Activated CD4-positive, alpha-beta T cell treated with anti-CD3 and anti-CD28 coated beads, Interleukin-2, amount 10 ng/mL, durations not matched to agents 24 days and 14 days (primary cell): ENCODE measurements around the gene AP2M1. TPM values are rescaled to one million over a fixed set of nuclear protein-coding genes. Genes with fewer than 3 reads are reported as not detected.

Source experiments
- DNase-seq: peaks from one replicate; pipeline ENCODE4 v3.0.0; 2022
- H3K27ac Mint-ChIP-seq: one replicate; pipeline ENCODE4 v1.8.0; 2022; ENCODE audit warnings: mild to moderate bottlenecking, mixed read lengths
- H3K27me3 Mint-ChIP-seq: one replicate; pipeline ENCODE4 v1.8.0; 2022; ENCODE audit warnings: mixed read lengths
- H3K36me3 Mint-ChIP-seq: one replicate; pipeline ENCODE4 v1.8.0; 2022; ENCODE audit warnings: low read depth, mild to moderate bottlenecking, mixed read lengths
- H3K4me1 Mint-ChIP-seq: one replicate; pipeline ENCODE4 v1.8.0; 2021; ENCODE audit warnings: mixed read lengths
- H3K4me3 Mint-ChIP-seq: one replicate; pipeline ENCODE4 v1.8.0; 2022; ENCODE audit warnings: mild to moderate bottlenecking, moderate library complexity, mixed read lengths
- H3K9me3 Mint-ChIP-seq: one replicate; pipeline ENCODE4 v1.8.0; 2021; ENCODE audit warnings: mixed read lengths
- intact Hi-C: fragments of 100-400 bp; cut with micrococcal nuclease; formaldehyde crosslinking; loops from one replicate; pipeline ENCODE4 v1.15.1; 2023
- total RNA-seq: library from RNA; stranded (reverse); gene quantifications from 2 replicates; pipeline ENCODE4 v1.2.3, GENCODE V29; 2022

The AP2M1 gene
- total RNA-seq, 1 donor from 2014 or later, result 242 TPM

DNA sequence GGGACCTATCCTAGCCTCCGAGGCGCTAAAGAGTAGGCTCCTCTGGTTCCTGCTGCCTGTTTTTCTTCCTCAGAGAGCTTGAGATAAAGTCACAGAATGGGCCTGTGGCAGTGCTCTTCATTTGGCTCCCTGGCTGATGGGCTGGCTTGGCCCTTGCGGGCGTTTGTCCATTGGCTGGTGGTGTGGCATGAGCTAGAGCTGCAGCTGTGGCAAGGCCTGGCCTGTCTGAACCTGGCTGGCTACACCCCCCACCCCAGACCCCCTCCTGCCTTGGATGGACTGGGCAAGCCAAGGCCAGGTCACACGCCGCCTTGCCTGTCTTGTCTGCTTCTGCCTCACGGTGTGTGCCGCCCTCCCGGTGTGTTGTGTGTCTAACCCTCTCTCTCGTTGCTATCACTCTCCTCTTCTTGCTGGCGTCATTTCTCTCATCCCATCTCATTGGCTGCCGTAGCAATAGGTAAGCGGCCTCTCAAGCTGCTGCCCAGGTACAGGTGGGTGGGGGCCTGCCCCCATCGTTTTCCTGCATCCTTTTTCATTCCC lies 3.2 kb downstream of the AP2M1 start:
- H3K36me3 Mint-ChIP-seq, result peaks cover 58% of the 10 kb centered on the region
- no peaks in the 10 kb centered on the region for H3K9me3 Mint-ChIP-seq
- H3K4me3 Mint-ChIP-seq, result no peak overlapping the region
- peak overlapping the region; percentile 28 for H3K27ac Mint-ChIP-seq
- intact Hi-C loops, result no loop called here
- no peaks in the 10 kb centered on the region for H3K27me3 Mint-ChIP-seq
- no peak for DNase-seq
- H3K4me1 Mint-ChIP-seq, result peaks cover 22% of the 10 kb centered on the region

DNA sequence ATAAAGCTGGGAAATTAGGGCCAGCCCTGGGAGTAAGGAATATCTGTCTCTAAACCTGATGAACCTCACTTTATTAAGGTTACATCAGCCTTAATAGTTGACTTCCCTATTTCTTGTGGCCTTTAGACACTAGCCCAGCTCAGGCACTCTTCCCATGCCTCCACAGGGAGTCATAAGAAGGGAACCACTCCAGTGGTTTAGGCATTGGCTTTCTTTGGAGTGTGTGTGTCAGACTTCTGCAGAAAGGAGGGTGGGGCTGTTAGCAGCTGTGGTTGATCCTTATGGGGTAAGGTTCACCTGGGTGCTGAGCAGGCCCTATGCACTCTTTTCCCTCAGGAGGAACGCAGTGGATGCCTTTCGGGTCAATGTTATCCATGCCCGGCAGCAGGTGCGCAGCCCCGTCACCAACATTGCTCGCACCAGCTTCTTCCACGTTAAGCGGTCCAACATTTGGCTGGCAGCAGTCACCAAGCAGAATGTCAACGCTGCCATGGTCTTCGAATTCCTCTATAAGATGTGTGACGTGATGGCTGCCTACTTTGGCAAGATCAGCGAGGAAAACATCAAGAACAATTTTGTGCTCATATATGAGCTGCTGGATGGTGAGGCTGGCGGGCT lies 4.0 kb downstream of the AP2M1 start:
- Mint-ChIP-seq H3K9me3 (no peaks in the 10 kb centered on the region), H3K4me3 (no peak overlapping the region), H3K27ac (no peak overlapping the region), H3K36me3 (peaks cover 58% of the 10 kb centered on the region), H3K4me1 (peaks cover 20% of the 10 kb centered on the region), H3K27me3 (no peaks in the 10 kb centered on the region)
- peak; percentile 53 for DNase-seq
- intact Hi-C loops, result no loop called here

GRCh38 chr3:184180165-184180564 lies 5.5 kb downstream of the AP2M1 start:
- Mint-ChIP-seq H3K36me3 (peaks cover 69% of the 10 kb centered on the region), H3K27ac (no peak overlapping the region), H3K9me3 (no peaks in the 10 kb centered on the region), H3K4me1 (peaks cover 20% of the 10 kb centered on the region), H3K27me3 (no peaks in the 10 kb centered on the region), H3K4me3 (no peak overlapping the region)
- DNase-seq, result no peak
- intact Hi-C loops, result no loop called here

GRCh38 chr3:184181596-184181995 lies 6.9 kb downstream of the AP2M1 start:
- Mint-ChIP-seq H3K27ac (no peak overlapping the region), H3K4me1 (peaks cover 17% of the 10 kb centered on the region), H3K9me3 (no peaks in the 10 kb centered on the region), H3K27me3 (no peaks in the 10 kb centered on the region), H3K36me3 (peaks cover 65% of the 10 kb centered on the region), H3K4me3 (no peak overlapping the region)
- no peak for DNase-seq
- intact Hi-C loops, result no loop called here

GRCh38 chr3:184183679-184184078 lies 9.0 kb downstream of the AP2M1 start:
- Mint-ChIP-seq H3K36me3 (peaks cover 71% of the 10 kb centered on the region), H3K27ac (no peak overlapping the region), H3K9me3 (no peaks in the 10 kb centered on the region), H3K4me3 (no peak overlapping the region), H3K27me3 (no peaks in the 10 kb centered on the region), H3K4me1 (peaks cover 26% of the 10 kb centered on the region)
- intact Hi-C loops, result no loop called here
- peak; percentile 59 for DNase-seq

GRCh38 chr3:184184546-184185230 lies 10.0 kb downstream of the AP2M1 start:
- Mint-ChIP-seq H3K4me1 (peaks cover 28% of the 10 kb centered on the region), H3K4me3 (peak overlapping the region; percentile 92), H3K36me3 (peaks cover 69% of the 10 kb centered on the region), H3K27me3 (no peaks in the 10 kb centered on the region), H3K27ac (peak overlapping the region; percentile 92), H3K9me3 (no peaks in the 10 kb centered on the region)
- intact Hi-C loops, result loop anchor here (1.0 kb wide), 1 partner anchor 49 kb away; the partner anchor contains the start of gene EIF2B5
- peak; percentile 55 for DNase-seq

- Mint-ChIP-seq H3K9me3 (no peaks in the 10 kb centered on the region), H3K36me3 (peaks cover 68% of the 10 kb centered on the region), H3K27ac (peak overlapping the region; percentile 92), H3K4me3 (peak overlapping the region; percentile 92), H3K4me1 (peaks cover 28% of the 10 kb centered on the region), H3K27me3 (no peaks in the 10 kb centered on the region)
- intact Hi-C loops, result loop anchor here (1.0 kb wide), 5 partner anchors 11 to 114 kb away; partner anchors contain the start of genes ALG3, AP2M1, EIF2B5 and PSMD2
- DNase-seq, result peak; percentile 100
These were observed 11.0 kb downstream of the AP2M1 start for GRCh38 chr3:184185461-184186183.

GRCh38 chr3:184186184-184186901 lies 11.7 kb downstream of the AP2M1 start, which contains the start of gene ABCF3:
TSS of gene ABCF3 (plus strand) at chr3:184186199. CDS start at chr3:184186208, 9 bp downstream.
- peaks cover 64% of the 10 kb centered on the region for H3K36me3 Mint-ChIP-seq
- no peaks in the 10 kb centered on the region for H3K27me3 Mint-ChIP-seq
- H3K4me1 Mint-ChIP-seq, result peaks cover 28% of the 10 kb centered on the region
- intact Hi-C loops, result loop anchor here (1.0 kb wide), 4 partner anchors 12 to 113 kb away; partner anchors contain the start of genes ALG3, AP2M1 and PSMD2
- no peak for DNase-seq
- peak within 1 kb of the TSS; percentile 92 for H3K27ac Mint-ChIP-seq
- peak within 1 kb of the TSS; percentile 92 for H3K4me3 Mint-ChIP-seq
- no peaks in the 10 kb centered on the region for H3K9me3 Mint-ChIP-seq

GRCh38 chr3:184186902-184187207 lies 12.2 kb downstream of the AP2M1 start:
- H3K27me3 Mint-ChIP-seq, result no peaks in the 10 kb centered on the region
- peak; percentile 62 for DNase-seq
- intact Hi-C loops, result loop anchor here (1.0 kb wide), 4 partner anchors 13 to 112 kb away; partner anchors contain the start of genes ALG3, AP2M1 and PSMD2
- H3K4me1 Mint-ChIP-seq, result peaks cover 28% of the 10 kb centered on the region
- peaks cover 63% of the 10 kb centered on the region for H3K36me3 Mint-ChIP-seq
- peak overlapping the region; percentile 92 for H3K4me3 Mint-ChIP-seq
- peak overlapping the region; percentile 92 for H3K27ac Mint-ChIP-seq
- H3K9me3 Mint-ChIP-seq, result no peaks in the 10 kb centered on the region

- H3K4me3 Mint-ChIP-seq, result peak overlapping the region; percentile 92
- no peaks in the 10 kb centered on the region for H3K9me3 Mint-ChIP-seq
- no peaks in the 10 kb centered on the region for H3K27me3 Mint-ChIP-seq
- H3K36me3 Mint-ChIP-seq, result peaks cover 66% of the 10 kb centered on the region
- DNase-seq, result no peak
- H3K4me1 Mint-ChIP-seq, result peaks cover 28% of the 10 kb centered on the region
- intact Hi-C loops, result no loop called here
- H3K27ac Mint-ChIP-seq, result no peak overlapping the region
These were observed 13.4 kb downstream of the AP2M1 start for GRCh38 chr3:184188080-184188479.

GRCh38 chr3:184189421-184189820 lies 14.8 kb downstream of the AP2M1 start:
- intact Hi-C loops, result no loop called here
- Mint-ChIP-seq H3K27me3 (no peaks in the 10 kb centered on the region), H3K36me3 (peaks cover 67% of the 10 kb centered on the region), H3K9me3 (no peaks in the 10 kb centered on the region), H3K4me1 (peaks cover 28% of the 10 kb centered on the region), H3K27ac (no peak overlapping the region), H3K4me3 (no peak overlapping the region)
- DNase-seq, result no peak

DNA sequence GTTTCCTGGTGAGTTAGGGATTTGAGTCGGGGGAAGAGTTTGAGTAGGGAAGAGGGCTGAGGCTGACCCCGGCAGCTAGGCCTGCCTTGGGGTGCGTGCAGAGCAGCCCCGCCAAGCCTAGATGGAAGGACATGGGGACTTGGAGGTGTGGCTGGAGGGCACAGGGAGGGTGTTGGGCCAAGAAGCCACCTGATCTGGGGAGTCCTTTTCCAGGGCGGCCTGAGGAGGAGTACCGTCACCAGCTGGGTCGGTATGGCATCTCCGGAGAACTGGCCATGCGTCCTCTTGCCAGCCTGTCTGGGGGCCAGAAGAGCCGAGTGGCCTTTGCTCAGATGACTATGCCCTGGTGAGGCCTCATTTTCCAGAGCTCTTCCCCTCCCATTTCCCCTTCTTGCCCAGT lies 18.2 kb downstream of the AP2M1 start:
- intact Hi-C loops, result no loop called here

GRCh38 chr3:184193991-184194539 lies 19.4 kb downstream of the AP2M1 start:
- intact Hi-C loops, result no loop called here
- H3K27ac Mint-ChIP-seq, result no peak overlapping the region
- H3K4me1 Mint-ChIP-seq, result no peaks in the 10 kb centered on the region

More for the DNA sequence above, 18.2 kb downstream of the AP2M1 start:
- H3K36me3 Mint-ChIP-seq, result peaks cover 57% of the 10 kb centered on the region
- no peaks in the 10 kb centered on the region for H3K27me3 Mint-ChIP-seq
- no peak overlapping the region for H3K4me3 Mint-ChIP-seq
- no peak for DNase-seq
- no peaks in the 10 kb centered on the region for H3K9me3 Mint-ChIP-seq
- peaks cover 5% of the 10 kb centered on the region for H3K4me1 Mint-ChIP-seq
- H3K27ac Mint-ChIP-seq, result no peak overlapping the region

More at GRCh38 chr3:184193991-184194539, 19.4 kb downstream of the AP2M1 start:
- H3K4me3 Mint-ChIP-seq, result no peak overlapping the region
- H3K9me3 Mint-ChIP-seq, result no peaks in the 10 kb centered on the region
- H3K36me3 Mint-ChIP-seq, result peaks cover 47% of the 10 kb centered on the region
- no peaks in the 10 kb centered on the region for H3K27me3 Mint-ChIP-seq
- DNase-seq, result no peak
